HCT116 (cell line): Measurements from ENCODE around the gene PRKG1.

Experiments used
- EZH2 ChIP-seq: fragments of 200-600 bp; sonication (generic); IDR thresholded peaks from 2 replicates; pipeline ENCODE4 v1.6.1; 2017; ENCODE audit warnings: antibody characterized with exemption, mixed run types
- EZH2phosphoT487 ChIP-seq: fragments of 200-600 bp; IDR thresholded peaks from 2 replicates; pipeline ENCODE4 v1.6.1; 2018; ENCODE audit warnings: antibody characterized with exemption, borderline replicate concordance
- JUND ChIP-seq: IDR thresholded peaks from 2 replicates; pipeline ENCODE4 v1.6.1; 2012
- POLR2A ChIP-seq: IDR thresholded peaks from 2 replicates; pipeline ENCODE4 v1.7.0; 2011; ENCODE audit warnings: borderline replicate concordance; ENCODE audit not compliant: insufficient read depth, insufficient read length; ENCODE audit errors: extremely low read depth
- POLR2AphosphoS5 ChIP-seq: IDR thresholded peaks from 2 replicates; pipeline ENCODE4 v1.6.1; 2011; ENCODE audit warnings: mild to moderate bottlenecking, low read depth, low read length, moderate library complexity
- RAD21 ChIP-seq: IDR thresholded peaks from 2 replicates; pipeline ENCODE4 v1.6.1; 2012; ENCODE audit warnings: low read depth, mild to moderate bottlenecking
- SIN3A ChIP-seq: IDR thresholded peaks from 2 replicates; pipeline ENCODE4 v1.6.1; 2012; ENCODE audit warnings: low read depth
- SP1 ChIP-seq: IDR thresholded peaks from 2 replicates; pipeline ENCODE4 v1.6.1; 2012; ENCODE audit warnings: low read depth
- TF ChIP-seq, protein P1 (sequence below): IDR thresholded peaks from 2 replicates; pipeline ENCODE4 v1.6.1; 2012
- TF ChIP-seq, protein P2 (sequence below), 3 experiments: fragments of 200-600 bp in 1 of 3; sonication (generic) in 1 of 3; IDR thresholded peaks in 2 of 3; conservative IDR thresholded peaks in 1 of 3; 2 replicates each; pipeline ENCODE4 v1.5.1; 2012 to 2017; ENCODE audit warnings: low read depth in 2 of 3, low read length in 2 of 3, antibody characterized with exemption in 1 of 3, borderline replicate concordance in 1 of 3, control low read depth in 1 of 3, mild to moderate bottlenecking in 1 of 3, mixed read lengths in 1 of 3, mixed run types in 1 of 3, moderate library complexity in 1 of 3; ENCODE audit not compliant: insufficient read depth in 1 of 3

DNA sequence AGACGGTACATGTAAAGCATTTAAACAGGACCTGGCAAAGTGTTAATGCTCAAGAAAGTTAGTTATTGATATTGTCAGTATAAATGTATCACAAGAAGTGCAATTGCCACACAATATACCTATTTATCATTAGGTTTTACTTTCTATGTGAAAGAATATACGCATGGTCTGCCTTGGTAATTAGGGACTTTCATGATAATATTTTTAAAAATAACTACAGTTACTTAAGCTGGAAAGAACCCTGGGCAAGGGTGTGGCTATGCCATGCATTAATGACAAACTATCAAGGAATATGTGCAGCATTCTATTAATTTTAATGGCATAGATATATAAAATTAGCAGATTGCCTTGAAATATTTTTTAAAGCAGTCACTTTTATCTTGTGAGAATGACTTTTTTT lies 433.9 kb downstream of the PRKG1 start:
- TF ChIP-seq POLR2A (no peak), SIN3A (no peak), POLR2AphosphoS5 (no peak), EZH2phosphoT487 (no peak), EZH2 (no peak), JUND (no peak), RAD21 (no peak), SP1 (no peak)
- TF ChIP-seq, protein P1, sequence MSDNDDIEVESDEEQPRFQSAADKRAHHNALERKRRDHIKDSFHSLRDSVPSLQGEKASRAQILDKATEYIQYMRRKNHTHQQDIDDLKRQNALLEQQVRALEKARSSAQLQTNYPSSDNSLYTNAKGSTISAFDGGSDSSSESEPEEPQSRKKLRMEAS: no peak
- TF ChIP-seq, protein P2, sequence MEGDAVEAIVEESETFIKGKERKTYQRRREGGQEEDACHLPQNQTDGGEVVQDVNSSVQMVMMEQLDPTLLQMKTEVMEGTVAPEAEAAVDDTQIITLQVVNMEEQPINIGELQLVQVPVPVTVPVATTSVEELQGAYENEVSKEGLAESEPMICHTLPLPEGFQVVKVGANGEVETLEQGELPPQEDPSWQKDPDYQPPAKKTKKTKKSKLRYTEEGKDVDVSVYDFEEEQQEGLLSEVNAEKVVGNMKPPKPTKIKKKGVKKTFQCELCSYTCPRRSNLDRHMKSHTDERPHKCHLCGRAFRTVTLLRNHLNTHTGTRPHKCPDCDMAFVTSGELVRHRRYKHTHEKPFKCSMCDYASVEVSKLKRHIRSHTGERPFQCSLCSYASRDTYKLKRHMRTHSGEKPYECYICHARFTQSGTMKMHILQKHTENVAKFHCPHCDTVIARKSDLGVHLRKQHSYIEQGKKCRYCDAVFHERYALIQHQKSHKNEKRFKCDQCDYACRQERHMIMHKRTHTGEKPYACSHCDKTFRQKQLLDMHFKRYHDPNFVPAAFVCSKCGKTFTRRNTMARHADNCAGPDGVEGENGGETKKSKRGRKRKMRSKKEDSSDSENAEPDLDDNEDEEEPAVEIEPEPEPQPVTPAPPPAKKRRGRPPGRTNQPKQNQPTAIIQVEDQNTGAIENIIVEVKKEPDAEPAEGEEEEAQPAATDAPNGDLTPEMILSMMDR (IDR thresholded peaks at IDR 0.05 in 2 of 3, conservative IDR thresholded peaks at IDR 0.05 in 1 of 3; ENCODE audit: borderline replicate concordance in 1 of 3, insufficient read depth in 1 of 3, low read depth in 2 of 3, low read length in 2 of 3): no peak
